Measurements from ENCODE around the gene PEX19.

Gene PEX19

GRCh38 chr1:160237558-160237957 lies 47.4 kb downstream of the PEX19 start:
- DNase-seq (ENCODE audit: low spot score) = no peak

- no peak for DNase-seq (ENCODE audit: low spot score)
These were observed 48.1 kb downstream of the PEX19 start for GRCh38 chr1:160236806-160237205.

DNA sequence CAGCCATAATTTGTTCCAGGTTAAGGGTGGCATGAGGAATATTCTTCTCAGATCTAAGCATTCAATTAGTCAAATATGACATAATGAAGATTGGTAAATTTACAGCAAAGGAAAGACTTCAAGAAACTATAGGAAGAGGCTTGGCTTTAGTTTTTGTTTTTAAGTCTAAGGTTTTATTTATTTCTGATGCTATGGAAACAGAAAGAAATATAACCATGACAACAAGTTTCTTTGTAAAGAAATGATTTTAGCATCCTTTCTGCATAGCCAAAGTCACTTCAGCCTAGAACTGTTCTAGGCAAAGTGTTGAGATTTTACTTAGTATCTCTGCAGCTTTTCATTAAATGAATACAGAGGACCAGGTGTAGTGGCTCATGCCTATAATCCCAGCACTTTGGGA lies 52.0 kb downstream of the PEX19 start:
- DNase-seq (ENCODE audit: low spot score) = no peak

GRCh38 chr1:160228431-160228830 lies 56.5 kb downstream of the PEX19 start:
- no peak for DNase-seq (ENCODE audit: low spot score)

GRCh38 chr1:160227561-160227960 lies 57.4 kb downstream of the PEX19 start:
- DNase-seq (ENCODE audit: low spot score) = no peak

DNA sequence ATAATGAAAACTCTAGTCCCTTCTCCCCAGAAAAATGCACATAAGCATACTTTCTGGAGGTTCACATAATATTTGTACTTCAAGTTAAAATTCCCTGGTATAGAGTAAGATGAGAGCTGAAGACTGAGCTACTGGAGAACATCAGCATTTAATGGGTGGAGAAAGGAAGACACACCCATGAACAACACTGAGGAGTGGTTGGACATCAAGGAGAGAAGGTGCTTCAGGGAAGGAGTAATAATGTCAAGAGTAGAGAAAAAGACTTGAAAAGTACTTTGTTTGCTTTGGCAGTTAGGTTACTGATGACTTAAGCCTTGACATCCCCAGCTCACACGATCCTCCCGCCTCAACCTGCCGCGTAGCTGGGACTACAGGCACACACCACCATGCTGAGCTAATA lies 57.9 kb downstream of the PEX19 start:
- no peak for DNase-seq (ENCODE audit: low spot score)

Measured in left forelimb (tissue), 1 donor.